B cell (primary cell): ENCODE results near the gene KNSTRN.

Source experiments
- CTCF ChIP-seq: fragments of 200-600 bp; IDR thresholded peaks from one replicate; pipeline ENCODE4 v1.8.0; 2022; ENCODE audit warnings: antibody characterized with exemption, mild to moderate bottlenecking
- EZH2 ChIP-seq: IDR thresholded peaks from 2 replicates; pipeline ENCODE4 v1.6.1; 2012; ENCODE audit warnings: borderline replicate concordance, low read depth, mild to moderate bottlenecking, moderate library complexity, low read length; ENCODE audit not compliant: insufficient read depth, poor library complexity, severe bottlenecking

DNA sequence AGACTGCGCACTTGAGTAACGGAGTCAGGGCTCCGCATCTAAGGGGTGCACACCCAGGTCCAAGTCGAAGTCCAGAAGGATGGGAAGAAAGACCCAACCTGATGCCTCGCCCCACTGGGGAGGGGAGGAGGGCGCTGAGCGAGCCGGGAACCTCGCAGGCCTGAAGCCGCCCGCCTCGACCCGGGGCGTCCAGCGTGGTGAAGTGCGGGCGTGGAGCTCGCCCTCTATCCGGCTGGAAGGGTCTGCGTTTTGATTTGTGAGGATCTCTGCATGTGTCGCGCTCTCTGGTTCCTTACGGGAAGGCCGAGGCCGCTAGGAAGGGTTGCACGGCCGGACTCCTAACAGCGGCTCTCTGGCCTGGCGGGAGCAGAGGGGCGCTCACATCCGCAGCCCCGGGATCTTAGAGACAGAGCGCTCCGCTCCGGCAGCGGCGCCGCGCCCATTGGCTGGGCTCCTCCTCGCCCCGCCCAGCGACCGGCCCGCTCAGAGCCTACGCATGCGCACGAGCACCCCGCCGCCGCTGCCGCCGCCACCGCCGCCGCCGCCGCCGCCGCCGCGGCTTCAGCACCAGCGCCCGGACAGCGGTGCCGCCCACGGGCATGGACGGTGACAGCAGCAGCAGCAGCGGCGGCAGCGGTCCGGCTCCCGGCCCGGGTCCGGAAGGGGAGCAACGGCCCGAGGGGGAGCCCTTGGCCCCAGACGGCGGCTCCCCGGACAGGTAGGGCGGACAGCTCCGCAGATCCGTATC lies 24.6 kb upstream of the KNSTRN start, which contains the start of gene DISP2:
- TF ChIP-seq CTCF, result no peak
- TF ChIP-seq EZH2, result no peak
